ENCODE data around the gene SRM.

SRM gene

DNA sequence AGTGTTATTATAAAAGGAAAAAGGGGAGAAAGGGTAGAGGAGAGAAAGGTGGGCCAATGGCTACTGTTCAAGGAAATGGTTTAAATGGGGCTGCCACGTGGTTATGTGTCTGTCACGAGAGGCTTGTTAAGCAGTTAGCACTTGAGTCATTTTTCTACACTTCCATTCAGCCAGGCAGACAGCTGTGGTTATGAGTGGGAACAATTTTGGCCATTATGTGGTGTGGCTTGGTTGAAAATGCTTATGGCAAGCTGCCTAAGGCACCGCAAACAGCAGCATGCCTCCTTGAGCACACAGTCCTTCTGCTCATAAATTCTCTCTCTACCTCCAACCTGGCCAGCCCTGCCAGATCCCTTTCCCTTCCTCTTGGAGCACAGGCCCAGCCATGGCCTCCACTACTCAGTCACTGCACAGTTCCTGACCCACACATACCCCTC is 3.2 kb upstream of the SRM start:
- peaks cover 18 to 35% of the 10 kb centered on the region in 2 donors for H3K36me3 ChIP-seq (ENCODE audit: control insufficient read depth in 1 of 2, insufficient read depth in 2 of 2, low read length in 2 of 2)
- no peaks in the 10 kb centered on the region for H3K27me3 ChIP-seq (ENCODE audit: low read depth, low read length)
- no peak overlapping the region for H3K27ac ChIP-seq (ENCODE audit: low read length)
- H3K4me3 ChIP-seq (ENCODE audit: low read depth in 1 of 2, low read length in 2 of 2), result no peak overlapping the region
- H3K9me3 ChIP-seq (ENCODE audit: control insufficient read depth in 1 of 2, low read length in 2 of 2), result no peaks in the 10 kb centered on the region
- H3K4me1 ChIP-seq (ENCODE audit: control insufficient read depth in 1 of 2, insufficient read depth in 2 of 2, low read length in 2 of 2), result peaks cover 0 to 24% of the 10 kb centered on the region in 2 donors

DNA sequence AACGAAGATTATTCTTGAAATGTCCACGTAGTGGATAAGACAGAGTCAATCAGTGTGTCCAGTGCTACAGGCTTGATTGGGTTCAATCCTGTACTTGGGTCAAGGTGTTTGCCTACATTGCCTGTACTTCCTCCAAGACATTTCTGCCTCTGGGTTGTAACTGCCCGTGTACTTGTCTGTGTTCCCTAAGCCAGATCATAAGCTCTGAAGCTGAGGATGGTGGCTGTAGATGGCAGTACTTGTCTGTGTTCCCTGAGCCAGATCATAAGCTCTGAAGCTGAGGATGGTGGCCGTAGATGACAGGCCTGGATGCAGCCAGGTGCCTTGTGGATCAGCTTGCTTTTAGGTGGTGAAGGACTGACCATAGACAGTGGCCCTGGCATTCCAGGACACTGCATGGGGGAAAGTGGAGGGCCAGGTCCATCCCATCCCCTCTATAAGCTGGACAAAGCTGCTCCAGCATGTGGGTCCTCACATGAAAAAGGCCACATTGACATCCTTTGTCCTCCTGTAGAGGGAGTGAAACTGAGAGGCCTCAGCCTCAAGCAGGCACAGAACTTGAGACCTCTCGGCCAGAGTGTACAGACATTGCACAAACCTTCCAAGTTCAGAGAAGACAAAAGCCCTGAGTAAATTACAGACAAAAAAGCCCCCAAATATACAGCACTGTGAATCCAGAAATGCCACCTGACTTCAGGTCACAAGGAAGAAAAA is 2.0 kb upstream of the SRM start:
- Histone ChIP-seq H3K27ac (ENCODE audit: low read length) (no peak overlapping the region), H3K36me3 (ENCODE audit: control insufficient read depth in 1 of 2, insufficient read depth in 2 of 2, low read length in 2 of 2) (peaks cover 13 to 29% of the 10 kb centered on the region in 2 donors), H3K9me3 (ENCODE audit: control insufficient read depth in 1 of 2, low read length in 2 of 2) (no peaks in the 10 kb centered on the region), H3K4me1 (ENCODE audit: control insufficient read depth in 1 of 2, insufficient read depth in 2 of 2, low read length in 2 of 2) (peaks cover 0 to 24% of the 10 kb centered on the region in 2 donors), H3K4me3 (ENCODE audit: low read depth in 1 of 2, low read length in 2 of 2) (no peak overlapping the region), H3K27me3 (ENCODE audit: low read depth, low read length) (no peaks in the 10 kb centered on the region)

DNA sequence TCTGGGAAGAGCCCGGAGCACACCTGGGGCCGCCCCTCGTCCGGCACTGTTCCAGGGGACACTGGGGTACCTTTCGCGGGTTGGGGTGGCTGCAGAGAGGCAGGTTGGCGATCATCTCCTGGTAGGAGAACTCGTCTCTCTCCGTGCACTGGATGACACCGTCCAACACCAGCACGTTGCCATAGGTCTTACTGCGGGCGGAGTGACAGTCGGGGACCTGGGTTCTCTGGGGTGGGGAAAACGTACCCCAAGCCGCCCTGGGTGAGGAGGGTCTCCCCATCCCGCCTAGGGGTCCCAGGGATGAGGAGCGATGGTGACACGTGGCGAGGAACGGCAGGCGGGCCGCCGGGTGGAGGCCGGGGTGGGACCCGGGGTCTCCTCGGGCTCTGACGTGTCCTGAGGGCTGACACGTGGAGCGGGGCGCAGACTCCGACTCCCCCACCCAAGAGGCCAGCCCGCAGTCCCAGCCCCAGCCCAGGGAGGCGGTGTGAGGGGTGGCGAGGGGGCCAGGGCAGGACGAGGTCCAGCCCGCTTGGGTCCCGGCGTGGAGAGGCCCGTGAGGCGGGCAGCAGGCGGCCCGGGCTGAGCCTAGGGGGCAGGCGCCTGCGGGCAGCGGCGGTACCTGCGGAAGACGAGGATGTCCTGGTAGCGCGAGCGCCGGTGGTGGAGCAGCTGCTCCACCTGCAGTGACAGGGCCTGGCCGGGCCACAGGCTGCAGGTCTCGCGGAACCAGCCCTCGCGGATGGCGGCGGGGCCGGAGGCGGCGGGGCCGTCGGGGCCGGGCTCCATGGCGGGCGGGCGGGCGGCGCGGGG is 457 bp downstream of the SRM start:
- H3K4me1 ChIP-seq (ENCODE audit: control insufficient read depth in 1 of 2, insufficient read depth in 2 of 2, low read length in 2 of 2), result peaks cover 0 to 24% of the 10 kb centered on the region in 2 donors
- H3K27me3 ChIP-seq (ENCODE audit: low read depth, low read length), result no peaks in the 10 kb centered on the region
- H3K36me3 ChIP-seq (ENCODE audit: control insufficient read depth in 1 of 2, insufficient read depth in 2 of 2, low read length in 2 of 2), result peaks cover 6 to 21% of the 10 kb centered on the region in 2 donors
- no peak overlapping the region for H3K27ac ChIP-seq (ENCODE audit: low read length)
- H3K9me3 ChIP-seq (ENCODE audit: control insufficient read depth in 1 of 2, low read length in 2 of 2), result no peaks in the 10 kb centered on the region
- peak overlapping the region; percentile 67 to 92 for H3K4me3 ChIP-seq (ENCODE audit: low read depth in 1 of 2, low read length in 2 of 2)

DNA sequence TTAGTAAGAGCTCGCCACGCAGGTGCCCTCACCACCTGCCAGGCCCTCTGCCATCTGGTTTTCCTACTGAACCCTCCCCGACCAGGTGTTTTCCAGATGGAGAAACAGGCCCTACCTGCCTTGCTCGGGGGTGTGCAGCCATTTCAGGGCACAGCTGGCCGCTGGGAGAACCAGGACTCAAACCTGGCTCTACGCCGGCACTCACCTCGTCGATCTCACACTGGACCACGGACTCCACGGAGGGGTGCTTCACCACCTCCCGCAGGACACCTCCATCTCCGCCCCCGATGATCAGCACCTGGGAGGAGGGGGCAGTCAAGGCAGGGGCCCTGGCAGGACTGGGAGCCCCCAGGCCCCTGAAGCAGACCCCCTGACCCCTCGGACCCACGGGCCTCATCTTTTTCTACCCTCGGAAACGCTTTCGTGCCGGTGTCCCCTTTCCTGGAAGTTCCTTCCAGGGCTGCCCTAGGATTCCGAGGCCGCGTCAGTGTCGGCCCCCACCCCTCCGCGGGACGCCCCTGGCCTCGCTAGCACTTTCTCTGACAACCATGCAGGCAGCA is 1.1 kb downstream of the SRM start:
- peaks cover 0 to 24% of the 10 kb centered on the region in 2 donors for H3K4me1 ChIP-seq (ENCODE audit: control insufficient read depth in 1 of 2, insufficient read depth in 2 of 2, low read length in 2 of 2)
- H3K27me3 ChIP-seq (ENCODE audit: low read depth, low read length), result no peaks in the 10 kb centered on the region
- peak overlapping the region; percentile 67 to 92 for H3K4me3 ChIP-seq (ENCODE audit: low read depth in 1 of 2, low read length in 2 of 2)
- H3K36me3 ChIP-seq (ENCODE audit: control insufficient read depth in 1 of 2, insufficient read depth in 2 of 2, low read length in 2 of 2), result peaks cover 6 to 24% of the 10 kb centered on the region in 2 donors
- H3K9me3 ChIP-seq (ENCODE audit: control insufficient read depth in 1 of 2, low read length in 2 of 2), result no peaks in the 10 kb centered on the region
- no peak overlapping the region for H3K27ac ChIP-seq (ENCODE audit: low read length)

DNA sequence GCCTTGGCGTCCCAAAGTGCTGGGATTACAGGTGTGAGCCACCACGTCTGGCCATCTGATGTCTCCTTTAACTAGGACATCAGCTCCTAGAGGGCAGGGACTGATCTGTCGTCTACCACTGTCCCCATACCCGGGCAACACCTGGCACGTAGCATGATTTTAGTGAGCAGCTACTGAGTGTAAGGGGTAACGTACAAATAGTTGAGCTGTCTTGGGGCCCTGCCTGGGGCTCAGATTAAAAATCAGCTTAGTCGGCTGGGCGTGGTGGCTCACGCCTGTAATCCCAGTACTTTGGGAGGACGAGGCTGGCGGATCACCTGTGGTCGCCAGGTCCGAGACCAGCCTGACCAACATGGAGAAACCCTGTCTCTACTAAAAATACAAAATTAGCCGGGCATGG is 1.8 kb downstream of the SRM start:
- no peak overlapping the region for H3K4me3 ChIP-seq (ENCODE audit: low read depth in 1 of 2, low read length in 2 of 2)
- no peaks in the 10 kb centered on the region for H3K27me3 ChIP-seq (ENCODE audit: low read depth, low read length)
- H3K4me1 ChIP-seq (ENCODE audit: control insufficient read depth in 1 of 2, insufficient read depth in 2 of 2, low read length in 2 of 2), result peaks cover 0 to 24% of the 10 kb centered on the region in 2 donors
- H3K9me3 ChIP-seq (ENCODE audit: control insufficient read depth in 1 of 2, low read length in 2 of 2), result no peaks in the 10 kb centered on the region
- peaks cover 6 to 20% of the 10 kb centered on the region in 2 donors for H3K36me3 ChIP-seq (ENCODE audit: control insufficient read depth in 1 of 2, insufficient read depth in 2 of 2, low read length in 2 of 2)
- H3K27ac ChIP-seq (ENCODE audit: low read length), result no peak overlapping the region

DNA sequence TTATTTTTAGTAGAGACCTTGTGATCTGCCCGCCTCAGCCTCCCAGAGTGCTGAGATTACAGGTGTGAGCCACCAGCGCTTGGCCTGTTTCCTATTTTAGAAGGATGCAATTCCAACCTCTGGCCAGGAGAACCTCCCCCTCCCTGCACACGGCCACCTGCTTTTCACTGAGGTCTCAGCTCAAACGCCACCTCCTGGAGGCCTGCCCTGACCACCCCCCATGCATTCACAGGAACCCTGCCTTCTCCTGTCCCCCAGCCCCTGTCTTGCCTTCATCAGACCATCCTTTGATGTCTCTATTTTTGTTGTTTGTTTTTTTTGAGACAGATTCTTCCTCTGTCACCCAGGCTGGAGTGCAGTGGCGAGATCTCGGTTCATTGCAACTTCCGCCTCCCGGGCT is 2.3 kb downstream of the SRM start:
- peaks cover 0 to 24% of the 10 kb centered on the region in 2 donors for H3K4me1 ChIP-seq (ENCODE audit: control insufficient read depth in 1 of 2, insufficient read depth in 2 of 2, low read length in 2 of 2)
- H3K27ac ChIP-seq (ENCODE audit: low read length), result no peak overlapping the region
- no peaks in the 10 kb centered on the region for H3K27me3 ChIP-seq (ENCODE audit: low read depth, low read length)
- H3K4me3 ChIP-seq (ENCODE audit: low read depth in 1 of 2, low read length in 2 of 2), result no peak overlapping the region
- no peaks in the 10 kb centered on the region for H3K9me3 ChIP-seq (ENCODE audit: control insufficient read depth in 1 of 2, low read length in 2 of 2)
- peaks cover 6 to 17% of the 10 kb centered on the region in 2 donors for H3K36me3 ChIP-seq (ENCODE audit: control insufficient read depth in 1 of 2, insufficient read depth in 2 of 2, low read length in 2 of 2)

DNA sequence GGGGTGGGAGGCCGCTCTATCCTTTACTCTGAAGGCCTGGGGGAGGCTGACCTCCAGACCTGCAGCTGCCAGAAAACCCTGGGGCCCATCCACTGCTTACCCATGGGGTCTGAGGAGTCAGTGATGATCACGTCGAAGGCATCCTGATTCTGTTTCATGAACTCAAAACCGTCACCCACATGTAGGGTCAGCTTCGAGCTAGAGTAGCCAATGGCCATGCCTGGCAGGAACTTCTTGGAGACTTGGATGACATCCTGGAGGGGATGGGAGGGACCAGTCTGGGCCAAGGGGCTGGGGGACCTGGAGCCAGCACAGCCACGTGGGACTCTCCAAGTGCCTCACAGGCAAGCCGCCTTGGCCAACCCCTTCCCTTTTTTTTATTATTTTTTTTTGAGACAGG is 3.3 kb downstream of the SRM start:
- no peaks in the 10 kb centered on the region for H3K9me3 ChIP-seq (ENCODE audit: control insufficient read depth in 1 of 2, low read length in 2 of 2)
- peaks cover 0 to 20% of the 10 kb centered on the region in 2 donors for H3K4me1 ChIP-seq (ENCODE audit: control insufficient read depth in 1 of 2, insufficient read depth in 2 of 2, low read length in 2 of 2)
- peaks cover 6 to 17% of the 10 kb centered on the region in 2 donors for H3K36me3 ChIP-seq (ENCODE audit: control insufficient read depth in 1 of 2, insufficient read depth in 2 of 2, low read length in 2 of 2)
- H3K27ac ChIP-seq (ENCODE audit: low read length), result no peak overlapping the region
- H3K27me3 ChIP-seq (ENCODE audit: low read depth, low read length), result no peaks in the 10 kb centered on the region
- no peak overlapping the region for H3K4me3 ChIP-seq (ENCODE audit: low read depth in 1 of 2, low read length in 2 of 2)

DNA sequence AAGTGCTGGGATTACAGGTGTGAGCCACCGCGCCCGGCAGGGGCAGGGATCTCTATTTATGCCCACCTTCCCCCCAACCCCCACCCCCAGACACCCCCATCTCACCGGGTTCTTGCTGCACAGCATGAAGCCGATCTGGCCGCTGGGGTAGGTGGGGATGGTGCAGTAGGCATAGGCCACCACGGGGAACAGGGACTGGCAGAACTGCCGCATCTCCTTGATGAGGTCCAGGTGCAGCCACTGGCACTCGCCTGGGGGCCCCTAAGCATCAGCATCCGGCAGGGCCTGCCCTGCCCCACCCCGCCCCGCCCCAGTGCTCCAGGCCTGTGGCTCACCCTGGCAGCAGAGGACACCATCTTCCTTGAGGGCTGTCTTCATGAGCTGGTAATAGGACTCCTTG is 4.1 kb downstream of the SRM start:
- H3K27me3 ChIP-seq (ENCODE audit: low read depth, low read length), result no peaks in the 10 kb centered on the region
- no peak overlapping the region for H3K27ac ChIP-seq (ENCODE audit: low read length)
- H3K4me1 ChIP-seq (ENCODE audit: control insufficient read depth in 1 of 2, insufficient read depth in 2 of 2, low read length in 2 of 2), result peaks cover 0 to 12% of the 10 kb centered on the region in 2 donors
- H3K36me3 ChIP-seq (ENCODE audit: control insufficient read depth in 1 of 2, insufficient read depth in 2 of 2, low read length in 2 of 2), result peaks cover 6 to 17% of the 10 kb centered on the region in 2 donors
- H3K4me3 ChIP-seq (ENCODE audit: low read depth in 1 of 2, low read length in 2 of 2), result no peak overlapping the region
- no peaks in the 10 kb centered on the region for H3K9me3 ChIP-seq (ENCODE audit: control insufficient read depth in 1 of 2, low read length in 2 of 2)

DNA sequence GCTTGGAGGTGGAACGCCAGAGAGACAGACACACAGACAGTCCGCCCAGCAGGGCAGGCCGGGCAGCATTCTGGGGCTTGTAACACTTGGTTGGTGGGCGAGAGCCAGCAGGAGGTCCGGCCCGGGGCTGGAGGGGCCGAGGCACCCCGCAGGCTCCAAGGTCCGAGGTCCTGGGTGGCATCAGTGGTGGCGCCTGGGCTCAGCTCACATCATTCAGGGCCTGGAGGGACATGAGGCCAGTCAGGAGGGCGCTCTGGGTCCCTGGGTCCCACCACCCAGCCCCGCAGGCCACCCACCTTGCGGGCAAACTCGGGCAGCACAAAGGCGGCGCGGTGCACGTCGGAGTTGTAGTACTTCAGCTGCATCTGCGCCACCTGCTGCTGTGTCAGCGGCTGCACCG is 5.2 kb downstream of the SRM start:
- Histone ChIP-seq H3K36me3 (ENCODE audit: control insufficient read depth in 1 of 2, insufficient read depth in 2 of 2, low read length in 2 of 2) (peaks cover 6 to 17% of the 10 kb centered on the region in 2 donors), H3K27ac (ENCODE audit: low read length) (no peak overlapping the region), H3K4me3 (ENCODE audit: low read depth in 1 of 2, low read length in 2 of 2) (no peak overlapping the region), H3K4me1 (ENCODE audit: control insufficient read depth in 1 of 2, insufficient read depth in 2 of 2, low read length in 2 of 2) (peaks cover 0 to 8% of the 10 kb centered on the region in 2 donors), H3K9me3 (ENCODE audit: control insufficient read depth in 1 of 2, low read length in 2 of 2) (no peaks in the 10 kb centered on the region), H3K27me3 (ENCODE audit: low read depth, low read length) (no peaks in the 10 kb centered on the region)

DNA sequence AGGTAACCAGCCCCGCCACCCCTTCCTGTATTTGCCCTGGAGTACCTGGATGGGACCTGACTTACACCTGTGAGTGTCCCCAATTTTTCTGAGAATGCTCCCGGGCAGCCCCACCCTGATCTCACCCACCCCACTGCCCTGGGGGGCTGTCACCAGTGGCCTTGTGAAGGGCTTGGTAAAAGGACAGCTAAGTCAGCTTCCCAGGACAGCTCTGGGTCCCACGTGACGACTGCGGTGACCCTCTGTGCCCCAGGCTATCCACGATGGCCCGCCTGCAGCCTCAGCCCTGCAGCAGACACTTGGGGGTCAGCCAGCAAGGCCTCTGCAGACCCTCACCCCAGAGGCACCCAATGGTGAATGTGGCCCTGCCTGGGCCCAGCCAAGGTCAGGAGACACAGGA is 5.6 kb downstream of the SRM start:
- no peaks in the 10 kb centered on the region for H3K27me3 ChIP-seq (ENCODE audit: low read depth, low read length)
- peaks cover 0 to 8% of the 10 kb centered on the region in 2 donors for H3K4me1 ChIP-seq (ENCODE audit: control insufficient read depth in 1 of 2, insufficient read depth in 2 of 2, low read length in 2 of 2)
- no peaks in the 10 kb centered on the region for H3K9me3 ChIP-seq (ENCODE audit: control insufficient read depth in 1 of 2, low read length in 2 of 2)
- H3K36me3 ChIP-seq (ENCODE audit: control insufficient read depth in 1 of 2, insufficient read depth in 2 of 2, low read length in 2 of 2), result peaks cover 6 to 17% of the 10 kb centered on the region in 2 donors
- H3K27ac ChIP-seq (ENCODE audit: low read length), result no peak overlapping the region
- no peak overlapping the region for H3K4me3 ChIP-seq (ENCODE audit: low read depth in 1 of 2, low read length in 2 of 2)

DNA sequence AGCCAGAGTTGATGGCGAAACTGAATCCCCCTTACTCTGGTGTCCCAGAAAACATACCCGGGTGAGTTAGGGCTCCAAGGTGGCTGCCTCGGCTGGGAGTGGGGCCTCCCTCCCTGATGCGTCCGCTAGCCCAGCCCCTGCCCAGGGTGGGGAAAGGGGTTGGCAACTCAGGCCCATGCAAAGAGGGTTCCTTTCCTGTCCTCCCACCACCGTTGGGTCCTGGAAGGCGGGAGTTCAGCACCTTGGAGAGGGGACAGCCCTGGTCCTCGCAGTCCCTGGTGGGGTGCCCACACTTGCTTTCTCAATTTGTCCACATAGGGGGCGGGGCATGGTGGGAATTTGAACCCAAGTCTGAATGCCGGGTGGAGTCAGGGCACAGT is 6.1 kb downstream of the SRM start:
- H3K27me3 ChIP-seq (ENCODE audit: low read depth, low read length), result no peaks in the 10 kb centered on the region
- no peak overlapping the region for H3K27ac ChIP-seq (ENCODE audit: low read length)
- H3K4me3 ChIP-seq (ENCODE audit: low read depth in 1 of 2, low read length in 2 of 2), result no peak overlapping the region
- peaks cover 6 to 17% of the 10 kb centered on the region in 2 donors for H3K36me3 ChIP-seq (ENCODE audit: control insufficient read depth in 1 of 2, insufficient read depth in 2 of 2, low read length in 2 of 2)
- H3K9me3 ChIP-seq (ENCODE audit: control insufficient read depth in 1 of 2, low read length in 2 of 2), result no peaks in the 10 kb centered on the region
- peaks cover 0 to 3% of the 10 kb centered on the region in 2 donors for H3K4me1 ChIP-seq (ENCODE audit: control insufficient read depth in 1 of 2, insufficient read depth in 2 of 2, low read length in 2 of 2)

Data from muscle layer of duodenum (tissue), 2 donors.